ENCODE results near the gene CD28.

GRCh38 chr2:203705178-203705577 is 1.3 kb upstream of the CD28 start:
- TF ChIP-seq EP300 (IDR thresholded peaks at IDR 0.05), result no peak
- no peak for TF ChIP-seq CTCF (IDR thresholded peaks at IDR 0.05)
- TF ChIP-seq POLR2AphosphoS5 (IDR thresholded peaks at IDR 0.05), result no peak
- TF ChIP-seq POLR2A (IDR thresholded peaks at IDR 0.05), result no peak
